GM20000 (cell line): Measurements from ENCODE around the gene TCN2.

ENCODE experiments used
- DNase-seq: peaks from one replicate; pipeline ENCODE4 v3.0.0; 2012; ENCODE audit warnings: low spot score
- TF ChIP-seq, protein P1 (sequence below): IDR thresholded peaks from 2 replicates; pipeline ENCODE4 v1.5.1; 2012; ENCODE audit warnings: mild to moderate bottlenecking, control low read depth; ENCODE audit errors: extremely low read depth, missing control alignments

The TCN2 gene

DNA sequence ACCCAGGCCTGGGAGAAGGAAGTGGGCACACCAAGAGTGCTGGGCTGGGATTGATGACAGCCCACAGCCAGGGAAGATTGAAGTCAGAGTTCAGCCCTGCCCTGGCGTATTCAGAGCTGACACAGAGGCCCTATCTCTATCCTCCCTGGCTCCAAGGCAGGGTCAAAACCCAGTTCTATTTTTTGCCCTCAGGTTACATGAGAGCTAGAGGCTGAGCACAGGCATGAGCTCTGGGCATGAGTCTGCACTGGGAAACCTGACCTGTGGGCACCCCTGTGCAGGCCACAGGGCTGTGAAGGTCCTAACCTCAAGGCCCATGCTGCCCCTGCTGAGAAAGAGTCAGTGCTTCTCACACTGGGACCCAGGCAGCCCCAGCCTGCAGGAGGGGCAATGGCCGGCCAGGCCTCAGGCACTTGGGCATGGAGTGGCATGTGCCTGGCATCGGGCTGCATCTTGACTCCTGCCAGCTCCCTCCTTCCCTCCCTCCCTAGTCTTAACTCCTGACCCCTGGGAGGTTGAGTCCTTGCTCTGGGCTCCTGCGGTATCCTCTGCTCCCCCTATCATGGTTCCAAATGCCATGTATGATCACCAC lies 34.0 kb downstream of the TCN2 start:
- TF ChIP-seq, protein P1, sequence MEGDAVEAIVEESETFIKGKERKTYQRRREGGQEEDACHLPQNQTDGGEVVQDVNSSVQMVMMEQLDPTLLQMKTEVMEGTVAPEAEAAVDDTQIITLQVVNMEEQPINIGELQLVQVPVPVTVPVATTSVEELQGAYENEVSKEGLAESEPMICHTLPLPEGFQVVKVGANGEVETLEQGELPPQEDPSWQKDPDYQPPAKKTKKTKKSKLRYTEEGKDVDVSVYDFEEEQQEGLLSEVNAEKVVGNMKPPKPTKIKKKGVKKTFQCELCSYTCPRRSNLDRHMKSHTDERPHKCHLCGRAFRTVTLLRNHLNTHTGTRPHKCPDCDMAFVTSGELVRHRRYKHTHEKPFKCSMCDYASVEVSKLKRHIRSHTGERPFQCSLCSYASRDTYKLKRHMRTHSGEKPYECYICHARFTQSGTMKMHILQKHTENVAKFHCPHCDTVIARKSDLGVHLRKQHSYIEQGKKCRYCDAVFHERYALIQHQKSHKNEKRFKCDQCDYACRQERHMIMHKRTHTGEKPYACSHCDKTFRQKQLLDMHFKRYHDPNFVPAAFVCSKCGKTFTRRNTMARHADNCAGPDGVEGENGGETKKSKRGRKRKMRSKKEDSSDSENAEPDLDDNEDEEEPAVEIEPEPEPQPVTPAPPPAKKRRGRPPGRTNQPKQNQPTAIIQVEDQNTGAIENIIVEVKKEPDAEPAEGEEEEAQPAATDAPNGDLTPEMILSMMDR = no peak
- no peak for DNase-seq

DNA sequence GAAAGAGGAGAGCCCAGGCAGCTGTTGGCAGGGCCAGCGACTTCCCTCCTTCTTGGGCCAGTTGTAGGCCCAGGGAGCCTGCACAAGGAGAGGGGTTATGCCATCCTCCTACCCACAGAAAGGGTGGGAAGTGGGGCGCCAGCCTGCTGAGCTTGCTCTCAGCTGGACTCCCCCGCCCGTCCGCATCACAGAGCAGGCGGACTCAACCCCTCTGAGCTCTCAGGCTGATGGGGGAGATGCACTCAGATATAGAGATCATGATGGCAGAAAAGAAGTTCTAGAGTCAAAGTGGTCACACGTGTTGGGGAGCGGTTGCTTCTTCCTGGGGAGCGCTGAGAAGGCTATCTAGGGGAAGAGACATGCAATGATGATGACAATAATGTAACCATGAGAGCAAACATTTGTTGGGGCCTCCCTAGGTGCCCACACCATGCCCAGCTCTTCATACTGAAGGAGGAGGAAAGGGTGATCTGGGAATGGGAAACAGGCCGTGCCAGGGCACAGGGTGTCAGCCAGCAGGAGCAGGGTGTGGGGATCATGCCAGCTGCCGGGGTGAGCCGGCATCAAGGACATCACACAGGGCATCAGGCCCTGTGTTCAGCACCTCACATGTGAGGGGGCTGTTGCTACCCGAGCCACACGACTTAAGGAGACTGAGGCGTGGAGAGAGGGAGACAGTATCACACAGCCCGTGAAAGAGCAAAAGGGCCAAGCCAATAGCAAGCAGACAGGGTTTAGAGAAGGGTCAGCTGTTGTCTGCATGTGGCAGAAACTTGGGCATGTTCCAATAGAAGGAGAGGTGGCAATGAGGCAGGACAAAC lies 36.3 kb downstream of the TCN2 start:
- TF ChIP-seq, protein P1 = no peak
- DNase-seq = no peak

DNA sequence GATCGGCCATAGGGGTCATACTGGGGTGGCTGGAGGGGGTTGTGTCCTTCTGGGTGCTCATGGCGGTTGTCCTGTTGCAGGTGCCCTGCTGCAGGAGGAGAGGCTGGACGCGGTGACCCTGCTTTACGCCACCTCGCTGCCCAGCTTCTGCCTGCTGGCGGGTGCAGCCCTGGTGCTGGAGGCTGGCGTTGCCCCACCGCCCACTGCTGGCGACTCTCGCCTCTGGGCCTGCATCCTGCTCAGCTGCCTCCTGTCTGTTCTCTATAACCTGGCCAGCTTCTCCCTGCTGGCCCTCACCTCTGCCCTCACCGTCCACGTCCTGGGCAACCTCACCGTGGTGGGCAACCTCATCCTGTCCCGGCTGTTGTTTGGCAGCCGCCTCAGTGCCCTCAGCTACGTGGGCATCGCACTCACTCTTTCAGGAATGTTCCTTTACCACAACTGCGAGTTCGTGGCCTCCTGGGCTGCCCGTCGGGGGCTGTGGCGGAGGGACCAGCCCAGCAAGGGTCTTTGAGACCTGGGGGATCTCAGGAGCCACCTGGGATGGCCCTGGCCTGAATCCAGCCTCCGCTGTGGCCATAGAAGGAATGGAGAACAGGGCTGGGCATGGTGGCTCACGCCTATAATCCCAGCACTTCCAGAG lies 39.7 kb downstream of the TCN2 start:
- no peak for DNase-seq

DNA sequence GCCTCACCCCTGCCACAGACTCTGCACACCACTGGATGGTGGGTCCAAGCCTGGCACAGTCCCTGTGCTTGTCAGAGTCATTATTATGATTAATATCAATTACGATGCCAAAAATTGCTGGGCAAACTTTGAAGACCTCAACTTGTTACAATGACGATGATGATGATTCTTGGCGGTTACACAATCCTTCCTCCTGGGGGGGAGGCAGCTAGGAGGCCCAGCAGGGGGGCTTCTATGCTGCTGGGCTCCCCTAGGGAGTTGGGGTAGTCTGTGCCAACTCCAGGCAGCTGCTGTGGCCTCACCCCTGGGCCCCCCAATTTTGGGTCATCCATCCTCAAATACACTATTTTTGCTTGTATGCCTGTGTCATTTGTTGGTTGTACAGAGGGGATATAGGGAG lies 40.6 kb downstream of the TCN2 start:
- no peak for DNase-seq
- TF ChIP-seq, protein P1 = no peak

More for the DNA sequence above, 39.7 kb downstream of the TCN2 start:
- TF ChIP-seq, protein P1 = no peak

DNA sequence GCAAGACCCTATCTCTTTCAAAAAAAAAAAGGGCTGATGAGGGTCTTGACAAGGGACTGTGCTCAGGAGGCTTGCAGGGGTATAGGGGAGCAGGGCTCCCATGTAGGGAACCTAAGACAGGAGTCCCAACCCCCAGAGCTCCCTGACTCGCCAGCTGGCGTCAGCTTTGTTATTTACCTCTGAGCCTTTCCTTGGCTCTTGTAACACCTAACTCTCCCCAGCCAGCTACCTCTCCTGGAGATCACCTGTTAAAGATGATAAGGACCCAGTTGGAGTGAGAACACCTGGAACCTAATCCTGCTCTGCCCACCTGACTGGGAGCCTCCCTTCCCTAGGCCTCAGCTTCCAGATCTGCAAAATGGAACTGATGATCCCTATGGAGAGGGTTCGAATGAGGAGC lies 41.9 kb downstream of the TCN2 start:
- TF ChIP-seq, protein P1 = no peak

DNA sequence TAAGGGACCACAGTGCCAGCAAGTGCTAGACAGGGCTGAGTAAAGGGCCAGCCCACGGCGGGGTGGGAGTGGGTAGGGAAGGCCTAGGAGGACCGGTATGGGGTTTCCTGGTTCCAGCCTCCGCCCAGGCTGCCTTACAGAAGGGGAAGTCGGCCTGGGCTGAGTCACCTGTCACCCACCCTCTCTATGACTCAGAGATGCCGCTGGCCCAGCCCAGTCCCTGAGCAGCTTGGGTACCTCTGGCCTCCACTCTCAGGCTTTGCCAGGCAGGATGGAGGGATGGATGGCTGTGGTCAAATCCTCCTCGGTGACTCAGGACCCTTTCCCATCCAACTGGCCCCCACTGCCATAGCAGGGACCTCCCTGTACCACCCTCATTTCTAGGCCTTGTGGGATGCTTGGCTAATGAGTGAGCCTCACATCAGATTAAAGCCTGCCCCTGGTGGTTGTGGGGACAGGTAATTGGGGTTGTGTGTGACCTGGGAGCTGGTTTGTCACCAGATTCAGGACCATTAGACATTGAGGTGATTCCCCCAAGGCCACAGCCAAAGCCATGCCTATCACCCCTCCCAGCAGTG lies 42.5 kb downstream of the TCN2 start:
- TF ChIP-seq, protein P1 = no peak
- DNase-seq = peak; percentile 87

More for the DNA sequence above, 41.9 kb downstream of the TCN2 start:
- DNase-seq = no peak

DNA sequence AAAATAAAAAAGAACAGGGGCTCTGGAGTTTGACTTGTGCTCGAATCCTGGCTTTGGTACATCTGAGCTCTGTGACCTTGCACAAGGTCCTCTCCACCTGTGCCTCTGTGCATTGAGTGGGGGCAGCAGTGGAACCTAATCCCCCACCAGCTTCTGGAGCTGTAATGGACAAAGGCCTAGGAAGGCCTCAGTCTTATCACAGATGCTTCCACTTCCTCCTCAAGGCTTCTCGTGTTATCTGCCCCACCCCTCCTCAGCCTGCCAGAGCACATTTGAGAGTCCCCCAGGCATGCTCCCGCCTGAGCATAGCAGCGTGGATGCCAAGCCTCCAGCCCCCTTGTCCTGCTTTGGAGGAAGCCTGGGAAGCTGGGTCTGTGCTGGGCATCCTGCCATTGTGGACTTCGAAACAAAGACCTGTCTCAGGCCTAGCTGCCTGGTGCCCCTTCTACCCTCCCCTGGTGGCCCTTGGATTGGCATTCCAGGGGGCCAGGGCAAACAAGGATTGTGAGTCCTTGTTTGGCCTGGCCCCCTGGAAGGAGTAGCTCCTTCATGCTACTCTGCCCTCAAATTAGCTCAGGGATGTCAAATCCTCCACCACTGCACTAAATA lies 43.6 kb downstream of the TCN2 start:
- TF ChIP-seq, protein P1 = no peak
- no peak for DNase-seq
